H1 (cell line): ENCODE results near the gene ZNF469. TPM values are rescaled to one million over a fixed set of nuclear protein-coding genes. Genes with fewer than 3 reads are reported as not detected.
A peak's percentile ranks its signal among the peaks of the same experiment; 100 is the strongest.

ENCODE experiments used
- CTCF ChIA-PET: fragments of 300-600 bp; sonication (Branson Sonifier 250); formaldehyde crosslinking; loops from one replicate; lab custom pipeline; 2021; ENCODE audit not compliant: partially characterized antibody; lab: Charles Lee
- POLR2A ChIA-PET: fragments of 300-600 bp; sonication (Branson Sonifier 250); formaldehyde crosslinking; loops from one replicate; lab custom pipeline; 2021; ENCODE audit warnings: inconsistent platforms; ENCODE audit not compliant: partially characterized antibody; lab: Charles Lee
- DNase-seq, 2 experiments: peaks; one replicate each; pipeline versions ENCODE4 v3.0.0 to v3.0.0-alpha.2; 2010 to 2022; ENCODE audit warnings: low spot score in 2 of 2, low read depth in 1 of 2, mixed read lengths in 1 of 2
- FAIRE-seq: peaks from 2 replicates; lab custom pipeline; 2011; peaks lifted over from hg19 to GRCh38; lab: Jason Lieb, UNC
- H2AFZ ChIP-seq: 2 replicates; pipeline ENCODE4 v1.8.1; 2012; ENCODE audit warnings: low read length, inconsistent platforms
- H2AK5ac ChIP-seq: 2 replicates; pipeline ENCODE4 v1.6.1; 2013; ENCODE audit warnings: low read depth, low read length
- H2BK120ac ChIP-seq: replicated peaks from 2 replicates; pipeline ENCODE3; 2013; ENCODE audit warnings: low read depth, low read length, inconsistent platforms
- H2BK12ac ChIP-seq: 2 replicates; pipeline ENCODE4 v1.6.1; 2013; ENCODE audit warnings: low read depth, low read length
- H2BK15ac ChIP-seq: 2 replicates; pipeline ENCODE4 v1.6.1; 2013; ENCODE audit warnings: low read length
- H2BK20ac ChIP-seq: 2 replicates; pipeline ENCODE4 v1.6.1; 2013; ENCODE audit warnings: low read length
- H2BK5ac ChIP-seq: 2 replicates; pipeline ENCODE4 v1.6.1; 2013; ENCODE audit warnings: low read depth, low read length
- H3K14ac ChIP-seq: 2 replicates; pipeline ENCODE4 v1.6.1; 2013; ENCODE audit warnings: inconsistent platforms; ENCODE audit not compliant: insufficient read length
- H3K18ac ChIP-seq: 2 replicates; pipeline ENCODE4 v1.6.1; 2013; ENCODE audit warnings: low read length; ENCODE audit errors: extremely low read depth
- H3K23ac ChIP-seq: 2 replicates; pipeline ENCODE4 v1.6.1; 2013; ENCODE audit warnings: inconsistent platforms; ENCODE audit not compliant: insufficient read length
- H3K23me2 ChIP-seq: 2 replicates; pipeline ENCODE4 v1.6.1; 2013; ENCODE audit warnings: low read depth, low read length
- H3K27ac ChIP-seq: 2 replicates; pipeline ENCODE4 v1.6.1; 2011; ENCODE audit warnings: low read depth, low read length, inconsistent platforms
- H3K27me3 ChIP-seq, 4 experiments: replicated peaks in 1 of 4; 1 replicate in 1 of 4; 2 replicates in 3 of 4; pipeline versions ENCODE4 v1.6.1 to v1.8.1; 2011 to 2013; ENCODE audit warnings: low read length in 3 of 4, mild to moderate bottlenecking in 3 of 4, inconsistent platforms in 2 of 4, mixed read lengths in 2 of 4, moderate library complexity in 1 of 4; ENCODE audit not compliant: control insufficient read depth in 3 of 4, insufficient read depth in 3 of 4; ENCODE audit errors: extremely low read depth in 1 of 4
- H3K36me3 ChIP-seq, 4 experiments: 2 replicates each; pipeline versions ENCODE4 v1.6.1 to v1.8.1; 2011 to 2013; ENCODE audit warnings: mild to moderate bottlenecking in 4 of 4, low read length in 3 of 4, moderate library complexity in 2 of 4, control low read depth in 1 of 4, inconsistent platforms in 1 of 4; ENCODE audit not compliant: insufficient read depth in 4 of 4, control insufficient read depth in 2 of 4
- H3K4ac ChIP-seq: replicated peaks from 2 replicates; pipeline ENCODE3; 2013; ENCODE audit warnings: low read length, low read depth, mixed read lengths, inconsistent platforms; ENCODE audit not compliant: insufficient read length
- H3K4me1 ChIP-seq, 4 experiments: replicated peaks in 1 of 4; 1 replicate in 1 of 4; 2 replicates in 3 of 4; pipeline versions ENCODE4 v1.6.1 to v1.8.1; 2011 to 2013; ENCODE audit warnings: low read length in 3 of 4, inconsistent platforms in 2 of 4, mixed read lengths in 1 of 4; ENCODE audit not compliant: insufficient read depth in 4 of 4, control insufficient read depth in 3 of 4
- H3K4me2 ChIP-seq, 2 experiments: 2 replicates each; pipeline versions ENCODE4 v1.6.1 to v1.8.1; 2011 to 2013; ENCODE audit warnings: low read depth in 2 of 2, low read length in 2 of 2, control low read depth in 1 of 2, inconsistent platforms in 1 of 2, mild to moderate bottlenecking in 1 of 2; ENCODE audit not compliant: insufficient read depth in 1 of 2
- H3K4me3 ChIP-seq, 4 experiments: fragments of 200-600, 300-600 bp in 1 of 4; sonication (generic), shearing (Covaris generic), sonication (Bioruptor Twin) in 1 of 4; 2 replicates each; pipeline versions ENCODE4 v1.5.1 to v1.8.1; 2011 to 2016; ENCODE audit warnings: low read length in 4 of 4, low read depth in 3 of 4, control low read depth in 2 of 4, inconsistent platforms in 2 of 4, mild to moderate bottlenecking in 2 of 4, mixed read lengths in 1 of 4, moderate library complexity in 1 of 4; ENCODE audit not compliant: insufficient read depth in 2 of 4; ENCODE audit errors: extremely low read depth in 1 of 4
- H3K56ac ChIP-seq: replicated peaks from 2 replicates; pipeline ENCODE3; 2013; ENCODE audit warnings: low read depth, mild to moderate bottlenecking, mixed read lengths, low read length, inconsistent platforms; ENCODE audit not compliant: insufficient read length
- H3K79me1 ChIP-seq: 2 replicates; pipeline ENCODE4 v1.6.1; 2013; ENCODE audit warnings: low read depth, low read length, control low read depth
- H3K79me2 ChIP-seq, 2 experiments: 2 replicates each; pipeline versions ENCODE4 v1.6.1 to v1.8.1; 2012 to 2013; ENCODE audit warnings: low read length in 2 of 2, mild to moderate bottlenecking in 2 of 2, inconsistent platforms in 1 of 2; ENCODE audit not compliant: insufficient read depth in 2 of 2, control insufficient read depth in 1 of 2
- H3K9ac ChIP-seq, 4 experiments: replicated peaks in 1 of 4; 1 replicate in 1 of 4; 2 replicates in 3 of 4; pipeline versions ENCODE4 v1.6.1 to v1.8.1; 2011 to 2013; ENCODE audit warnings: low read depth in 3 of 4, low read length in 3 of 4, control low read depth in 2 of 4, mild to moderate bottlenecking in 2 of 4, moderate library complexity in 2 of 4, inconsistent platforms in 1 of 4; ENCODE audit errors: extremely low read depth in 1 of 4
- H3K9me3 ChIP-seq, 2 experiments: 2 replicates each; pipeline versions ENCODE4 v1.6.1 to v1.8.1; 2012 to 2013; ENCODE audit warnings: mild to moderate bottlenecking in 2 of 2, moderate library complexity in 2 of 2, control low read depth in 1 of 2, inconsistent platforms in 1 of 2, low read depth in 1 of 2, low read length in 1 of 2, mixed read lengths in 1 of 2; ENCODE audit not compliant: insufficient read depth in 2 of 2
- H4K20me1 ChIP-seq, 2 experiments: replicated peaks in 1 of 2; 2 replicates each; pipeline versions ENCODE3 to v1.8.1; 2011 to 2013; ENCODE audit warnings: inconsistent platforms in 2 of 2, low read length in 2 of 2, mild to moderate bottlenecking in 1 of 2; ENCODE audit not compliant: insufficient read depth in 2 of 2, control insufficient read depth in 1 of 2
- H4K5ac ChIP-seq: 2 replicates; pipeline ENCODE4 v1.6.1; 2013; ENCODE audit warnings: low read length, low read depth, mixed read lengths, inconsistent platforms; ENCODE audit not compliant: insufficient read length
- H4K8ac ChIP-seq: 2 replicates; pipeline ENCODE4 v1.8.0; 2013; ENCODE audit warnings: mild to moderate bottlenecking, moderate library complexity, low read length, inconsistent platforms; ENCODE audit not compliant: insufficient read depth; ENCODE audit errors: extremely low read depth
- H4K91ac ChIP-seq: replicated peaks from 2 replicates; pipeline ENCODE3; 2013; ENCODE audit warnings: low read length, mixed read lengths, inconsistent platforms; ENCODE audit not compliant: insufficient read length
- BRCA1 ChIP-seq: IDR thresholded peaks from 2 replicates; pipeline ENCODE4 v1.6.1; 2012; ENCODE audit warnings: low read depth, low read length, improper control_type of control experiment
- CBX5 ChIP-seq: fragments of 300-800, 300-1000 bp; sonication (generic); IDR thresholded peaks from 2 replicates; pipeline ENCODE4 v1.7.1; 2016; ENCODE audit warnings: antibody characterized with exemption, low read length, low read depth
- CBX8 ChIP-seq: fragments of 300-800, 300-1000 bp; sonication (generic); IDR thresholded peaks from 2 replicates; pipeline ENCODE4 v1.7.1; 2016; ENCODE audit warnings: low read depth, low read length, borderline replicate concordance
- GABPA ChIP-seq: IDR thresholded peaks from 2 replicates; pipeline ENCODE4 v1.6.1; 2011; ENCODE audit warnings: mild to moderate bottlenecking, low read length, moderate library complexity, borderline replicate concordance; ENCODE audit not compliant: insufficient read depth
- GTF2F1 ChIP-seq: IDR thresholded peaks from 2 replicates; pipeline ENCODE4 v1.6.1; 2012; ENCODE audit warnings: low read depth, low read length, improper control_type of control experiment, borderline replicate concordance
- POLR2AphosphoS5 ChIP-seq: IDR thresholded peaks from 2 replicates; pipeline ENCODE4 v1.6.1; 2011; ENCODE audit warnings: low read depth, low read length
- SIRT6 ChIP-seq: IDR thresholded peaks from one replicate; pipeline ENCODE4 v1.7.1; 2012; ENCODE audit warnings: low read length, inconsistent platforms
- SP2 ChIP-seq: IDR thresholded peaks from 2 replicates; pipeline ENCODE4 v1.6.1; 2012; ENCODE audit warnings: mild to moderate bottlenecking, low read length, inconsistent platforms
- SP4 ChIP-seq: IDR thresholded peaks from 2 replicates; pipeline ENCODE4 v1.6.1; 2012; ENCODE audit warnings: low read length, inconsistent platforms
- TAF1 ChIP-seq: IDR thresholded peaks from 2 replicates; pipeline ENCODE4 v1.6.1; 2011; ENCODE audit warnings: mild to moderate bottlenecking, low read depth, low read length
- TAF7 ChIP-seq: optimal IDR thresholded peaks from 2 replicates; pipeline ENCODE3; 2011; ENCODE audit warnings: low read depth, mild to moderate bottlenecking, inconsistent platforms, low read length, moderate library complexity, borderline replicate concordance
- whole genome bisulfite sequencing, 2 experiments: shearing (Covaris generic) in 1 of 2; methylation state at CpG; one replicate each; pipeline versions ENCODE4 v1.1.6 to v1.1.7; 2013 to 2015; ENCODE audit warnings: low lambda C conversion rate in 2 of 2, mixed read lengths in 2 of 2, inconsistent platforms in 1 of 2, low coverage in 1 of 2, missing lambda C conversion rate in 1 of 2; ENCODE audit not compliant: insufficient replicate concordance in 2 of 2, insufficient coverage in 1 of 2, insufficient read length in 1 of 2; ENCODE audit errors: extremely low coverage in 1 of 2, missing lambda C conversion rate in 1 of 2; 5-methylcytosine and 5-hydroxymethylcytosine counted together
- polyA plus RNA-seq, 7 experiments: library from polyadenylated mRNA; depleted of rRNA in 3 of 7; stranded (reverse) in 5 of 7; unstranded in 2 of 7; fragments of >200 nt in 5 of 7; fragments of 200-250 nt in 2 of 7; gene quantifications; 1 replicate in 5 of 7; 2 replicates in 1 of 7; 4 replicates in 1 of 7; pipeline versions ENCODE4 v1.2.1 to v1.2.3, GENCODE V29; 2011 to 2013; ENCODE audit warnings: missing spikeins in 2 of 7, mixed read lengths in 2 of 7
- total RNA-seq: library from RNA; stranded (reverse); fragmentation: NEBNext Ultra II Directional; extraction: Animal tissue kit (Norgen Biotek cat#: 25700); gene quantifications from 2 replicates; pipeline ENCODE4 v1.2.1, GENCODE V29; 2021
- TF ChIP-seq, protein P1 (sequence below): IDR thresholded peaks from 2 replicates; pipeline ENCODE4 v1.6.1; 2012; ENCODE audit warnings: inconsistent platforms
- TF ChIP-seq, protein P2 (sequence below): IDR thresholded peaks from 2 replicates; pipeline ENCODE4 v1.6.1; 2012; ENCODE audit warnings: low read length, inconsistent platforms

Gene ZNF469
- total and polyA plus RNA-seq, 2 of the 8 experiments (the other 6 are each of a cell fraction or from before 2014, with no cell fraction given): 0.30 to 1.8 TPM

DNA sequence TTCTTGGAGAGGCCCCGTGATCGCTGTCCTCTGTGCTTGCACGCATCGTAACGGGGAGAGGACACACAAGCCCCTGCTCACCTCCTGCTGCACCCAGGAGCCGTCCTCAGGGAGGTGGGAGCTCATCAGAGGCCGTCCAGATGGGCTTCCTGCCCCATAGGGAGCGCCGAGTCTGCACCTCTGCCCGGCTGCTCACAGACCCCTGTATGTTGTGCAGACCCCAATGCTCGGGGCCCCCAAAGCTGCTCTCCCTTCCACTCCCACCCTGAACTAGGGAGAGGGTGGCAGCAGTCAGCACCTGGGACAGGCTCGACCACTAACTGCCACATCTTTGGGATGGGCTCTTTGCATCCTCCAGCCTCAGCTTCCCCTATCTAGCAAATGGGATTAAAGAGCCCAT lies 4.4 kb upstream of the ZNF469 start:
- H3K79me1 ChIP-seq: no peaks in the 10 kb centered on the region
- no peak overlapping the region for H3K14ac ChIP-seq
- peaks cover 0 to 14% of the 10 kb centered on the region in 2 experiments for H4K20me1 ChIP-seq
- H2BK15ac ChIP-seq: 0 out of 2 replicates have a peak overlapping the region, but pooled peaks have one; percentile 72
- ChIA-PET CTCF (interaction anchor here (1.2 to 2.1 kb wide), 4 partner anchors 11 to 184 kb away, joined by 4 to 6 read pairs (median 5); no protein-coding TSS in a partner anchor), POLR2A (no interaction called here)
- peaks cover 6 to 22% (median 16%) of the 10 kb centered on the region in 4 experiments for H3K4me1 ChIP-seq
- no peak overlapping the region for H2AFZ ChIP-seq
- H4K8ac ChIP-seq: no peak overlapping the region
- H3K27ac ChIP-seq: no peak overlapping the region
- no peak overlapping the region for H3K18ac ChIP-seq
- no peak overlapping the region for H3K4ac ChIP-seq
- no peak overlapping the region for H3K23ac ChIP-seq
- no peak overlapping the region for H3K4me3 ChIP-seq
- H4K91ac ChIP-seq: no peak overlapping the region
- no peak overlapping the region for H4K5ac ChIP-seq
- H2AK5ac ChIP-seq: no peak overlapping the region
- H3K36me3 ChIP-seq: no peaks in the 10 kb centered on the region
- no peak overlapping the region for H3K9ac ChIP-seq
- no peak overlapping the region for H3K56ac ChIP-seq
- H2BK120ac ChIP-seq: no peak overlapping the region
- no peak overlapping the region for H2BK20ac ChIP-seq
- H2BK12ac ChIP-seq: no peak overlapping the region
- H3K27me3 ChIP-seq: peaks cover 4 to 17% (median 14%) of the 10 kb centered on the region in 4 experiments
- DNase-seq (no peak), FAIRE-seq (no peak)
- H3K9me3 ChIP-seq: 0 out of 4 replicates have a peak, but pooled peaks cover 0 to 6% of the 10 kb centered on the region in 2 experiments
- H3K23me2 ChIP-seq: peaks cover 10% of the 10 kb centered on the region
- WGBS, 2 experiments: 95% methylated on average over 12 of the region's 12 CpGs; no CpG with 5 or more reads in 1 of the 2 experiments
- no peaks in the 10 kb centered on the region for H3K79me2 ChIP-seq
- H2BK5ac ChIP-seq: no peak overlapping the region
- H3K4me2 ChIP-seq: no peak overlapping the region
- TF ChIP-seq SIRT6: no peak
- no peak for TF ChIP-seq GTF2F1
- TF ChIP-seq SP4: no peak
- TF ChIP-seq, protein P1, sequence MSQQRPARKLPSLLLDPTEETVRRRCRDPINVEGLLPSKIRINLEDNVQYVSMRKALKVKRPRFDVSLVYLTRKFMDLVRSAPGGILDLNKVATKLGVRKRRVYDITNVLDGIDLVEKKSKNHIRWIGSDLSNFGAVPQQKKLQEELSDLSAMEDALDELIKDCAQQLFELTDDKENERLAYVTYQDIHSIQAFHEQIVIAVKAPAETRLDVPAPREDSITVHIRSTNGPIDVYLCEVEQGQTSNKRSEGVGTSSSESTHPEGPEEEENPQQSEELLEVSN: no peak
- TF ChIP-seq CBX5: no peak
- no peak for TF ChIP-seq CBX8
- TF ChIP-seq TAF1: no peak
- no peak for TF ChIP-seq BRCA1
- TF ChIP-seq, protein P2, sequence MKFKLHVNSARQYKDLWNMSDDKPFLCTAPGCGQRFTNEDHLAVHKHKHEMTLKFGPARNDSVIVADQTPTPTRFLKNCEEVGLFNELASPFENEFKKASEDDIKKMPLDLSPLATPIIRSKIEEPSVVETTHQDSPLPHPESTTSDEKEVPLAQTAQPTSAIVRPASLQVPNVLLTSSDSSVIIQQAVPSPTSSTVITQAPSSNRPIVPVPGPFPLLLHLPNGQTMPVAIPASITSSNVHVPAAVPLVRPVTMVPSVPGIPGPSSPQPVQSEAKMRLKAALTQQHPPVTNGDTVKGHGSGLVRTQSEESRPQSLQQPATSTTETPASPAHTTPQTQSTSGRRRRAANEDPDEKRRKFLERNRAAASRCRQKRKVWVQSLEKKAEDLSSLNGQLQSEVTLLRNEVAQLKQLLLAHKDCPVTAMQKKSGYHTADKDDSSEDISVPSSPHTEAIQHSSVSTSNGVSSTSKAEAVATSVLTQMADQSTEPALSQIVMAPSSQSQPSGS: no peak
- TF ChIP-seq TAF7: no peak
- no peak for TF ChIP-seq SP2
- no peak for TF ChIP-seq GABPA
- no peak for TF ChIP-seq POLR2AphosphoS5
